Activated CD8-positive, alpha-beta memory T cell treated with anti-CD3 and anti-CD28 coated beads, Interleukin-2, amount 50 U/mL, for 48 hours (primary cell): ENCODE data around the gene ACTR1A.

ENCODE experiments used
- DNase-seq: peaks from one replicate; pipeline ENCODE4 v3.0.0-alpha.2; 2020

Gene ACTR1A

GRCh38 chr10:102452672-102453340 lies 49.7 kb downstream of the ACTR1A start:
- DNase-seq: peak; percentile 80

- peak; percentile 71 for DNase-seq
Observed at GRCh38 chr10:102451105-102451969, 51.2 kb downstream of the ACTR1A start, which contains the start of gene C10orf95. TSS of gene C10orf95 (minus strand) at chr10:102451543. CDS start at chr10:102451093, 450 bp downstream.

DNA sequence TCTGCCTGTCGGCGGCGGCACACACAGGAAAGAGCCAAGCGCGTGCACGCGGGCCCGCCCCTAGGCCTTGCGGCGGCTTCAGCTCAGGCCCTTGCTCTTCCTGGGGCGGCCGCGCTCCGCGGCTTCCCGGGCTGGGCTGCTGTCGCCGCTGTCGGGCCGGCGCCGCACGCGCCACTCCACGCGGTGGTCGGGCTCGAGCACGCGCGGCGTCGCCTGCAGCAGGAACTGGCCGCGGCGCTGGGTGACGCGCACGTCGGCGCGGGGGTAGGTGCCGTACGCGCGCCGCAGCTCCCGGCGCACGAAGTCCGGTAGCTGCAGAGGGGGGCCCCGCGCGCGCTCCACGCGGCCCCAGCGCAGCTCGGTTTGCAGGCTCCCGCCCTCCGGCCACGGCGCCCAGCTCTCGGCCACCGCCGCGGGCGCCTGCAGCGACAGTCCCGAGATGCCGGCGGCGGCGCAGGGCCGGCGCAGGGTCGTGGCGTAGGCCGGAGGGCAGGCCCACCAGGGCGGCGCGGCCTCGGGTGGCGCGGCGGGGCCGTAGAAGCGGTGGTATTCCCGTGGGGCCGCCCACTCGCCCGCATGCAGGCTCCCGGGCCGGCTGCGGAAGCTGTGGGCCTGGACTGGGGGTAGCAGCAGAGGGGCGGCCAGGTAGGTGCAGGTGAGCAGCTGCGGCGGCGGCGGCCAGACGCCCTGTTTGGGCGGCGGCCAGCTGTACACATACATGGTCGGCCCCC lies 52.0 kb downstream of the ACTR1A start:
- peak; percentile 91 for DNase-seq

DNA sequence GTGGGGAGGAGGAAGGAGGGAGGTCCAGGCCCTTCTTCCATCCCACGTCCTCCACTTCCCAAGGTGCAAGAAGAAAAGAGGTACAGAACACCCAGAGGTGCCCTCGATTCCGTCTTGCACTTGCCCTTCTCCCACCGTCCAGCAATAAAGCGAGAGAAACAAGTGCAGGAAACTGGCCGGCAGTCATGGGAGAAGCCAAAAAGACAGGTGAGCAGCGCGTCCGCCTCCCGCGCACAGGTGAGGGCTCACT lies 52.5 kb downstream of the ACTR1A start:
- no peak for DNase-seq

DNA sequence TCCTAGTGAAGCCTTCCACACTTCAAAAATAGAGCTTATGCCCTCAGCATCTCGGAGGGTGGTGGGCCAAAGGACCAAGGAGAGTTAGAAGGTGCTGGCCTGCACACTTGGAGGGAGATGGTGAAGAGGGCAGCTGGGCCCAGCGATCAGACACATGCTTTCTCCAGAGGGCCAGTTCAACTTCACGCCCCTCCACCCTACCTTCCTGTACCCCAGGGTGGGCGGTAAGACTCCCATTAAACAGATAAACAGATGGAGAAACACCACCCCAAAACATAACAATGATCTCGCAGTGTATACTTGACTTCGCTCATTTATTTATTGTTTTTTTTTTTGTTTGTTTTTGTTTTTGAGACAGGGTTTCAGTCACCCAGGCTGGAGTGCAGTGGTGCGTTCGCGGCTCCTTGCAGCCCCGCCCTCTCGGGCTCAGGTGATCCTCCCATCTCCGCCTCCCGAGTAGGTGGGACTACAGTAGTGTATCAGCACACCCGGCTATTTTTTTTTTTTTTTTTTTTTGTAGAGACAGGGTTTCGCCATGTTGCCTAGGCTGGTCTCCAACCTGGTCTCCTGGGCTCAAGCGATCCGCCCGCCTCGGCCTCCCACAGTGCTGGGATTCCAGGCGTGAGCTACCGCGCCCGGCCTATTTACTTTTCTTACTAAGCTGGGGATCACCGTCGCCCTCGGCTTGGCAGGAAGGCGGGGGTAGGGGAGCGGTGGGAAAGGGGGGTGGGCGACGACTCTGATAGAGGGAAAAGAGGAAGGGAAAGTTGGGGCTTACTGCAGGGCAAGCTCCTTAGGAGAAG lies 53.0 kb downstream of the ACTR1A start:
- DNase-seq: peak; percentile 85

DNA sequence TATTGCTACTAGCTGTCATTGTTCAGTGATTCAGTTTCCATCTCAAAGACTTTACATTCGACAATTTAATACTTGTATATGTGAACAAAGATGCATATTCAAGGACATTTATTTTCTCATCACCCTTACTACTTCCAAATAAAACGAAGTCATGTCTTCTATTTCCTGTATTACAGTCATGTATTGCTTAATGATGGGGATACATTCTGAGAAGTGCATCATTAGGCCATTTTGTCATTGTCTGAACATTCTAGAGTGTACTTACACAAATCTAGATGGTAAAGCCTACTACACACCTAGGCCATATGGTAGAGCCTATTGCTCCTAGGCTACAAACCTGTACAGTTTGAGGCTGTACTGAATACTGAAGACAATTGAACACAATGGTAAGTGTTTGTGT lies 57.7 kb downstream of the ACTR1A start:
- DNase-seq: no peak

DNA sequence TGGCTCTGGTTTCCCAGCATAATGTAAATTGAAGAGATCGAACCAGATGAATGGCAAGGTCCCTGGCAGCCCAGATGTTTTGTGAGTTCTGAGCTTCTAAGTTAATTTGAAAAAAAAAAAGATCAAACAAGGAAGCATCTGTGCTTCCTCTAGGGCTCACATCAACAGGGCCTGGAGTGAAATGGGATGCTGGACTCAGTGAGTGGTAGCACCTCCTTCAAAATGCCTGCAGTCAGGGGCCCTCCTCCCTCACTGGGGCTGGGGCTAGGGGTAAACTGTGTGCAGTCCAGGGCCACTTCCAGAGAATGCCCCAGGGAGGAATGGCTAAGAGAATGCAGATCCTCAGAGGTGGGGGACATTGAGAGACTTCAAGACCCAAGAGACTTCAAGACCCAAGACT lies 64.1 kb downstream of the ACTR1A start:
- no peak for DNase-seq

GRCh38 chr10:102437515-102437914 lies 65.0 kb downstream of the ACTR1A start:
- no peak for DNase-seq

GRCh38 chr10:102436312-102436711 lies 66.2 kb downstream of the ACTR1A start:
- DNase-seq: no peak

DNA sequence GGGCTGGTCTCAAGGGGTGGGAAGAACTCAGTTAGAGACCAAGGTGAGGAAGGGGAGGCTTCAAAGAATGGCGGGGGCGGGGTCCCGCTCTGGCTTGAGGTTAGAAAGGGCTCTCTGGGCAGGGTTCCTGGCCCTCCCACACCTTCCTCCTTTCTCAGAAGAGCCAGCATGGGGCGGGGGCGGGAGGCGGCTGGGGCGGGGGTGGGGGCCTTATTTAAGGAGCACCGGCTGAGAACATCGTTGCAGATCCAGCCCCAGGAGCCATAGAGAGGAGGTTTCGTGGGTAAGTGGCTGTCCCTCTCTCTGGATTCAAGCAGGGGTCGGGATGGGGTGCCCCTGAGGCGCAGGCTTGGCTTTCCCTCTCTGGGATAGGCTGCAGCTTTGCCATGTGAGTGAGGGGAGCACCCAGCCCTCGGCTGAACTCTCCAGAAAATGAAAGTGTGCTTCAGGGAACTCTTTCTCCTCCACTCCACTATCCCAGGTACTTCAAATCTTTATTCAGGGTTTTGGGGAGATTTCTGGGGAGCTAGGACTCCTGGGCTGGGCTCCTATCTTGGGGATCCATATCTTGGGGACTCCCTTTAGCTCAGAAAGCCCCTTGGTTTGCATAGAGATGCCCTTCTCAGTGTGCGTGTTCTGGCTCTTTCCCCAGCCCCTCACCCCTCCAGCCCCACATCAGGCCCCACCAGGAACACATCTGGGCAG lies 66.8 kb downstream of the ACTR1A start:
- DNase-seq: peak; percentile 74

GRCh38 chr10:102435133-102435497 lies 67.4 kb downstream of the ACTR1A start:
- DNase-seq: no peak

DNA sequence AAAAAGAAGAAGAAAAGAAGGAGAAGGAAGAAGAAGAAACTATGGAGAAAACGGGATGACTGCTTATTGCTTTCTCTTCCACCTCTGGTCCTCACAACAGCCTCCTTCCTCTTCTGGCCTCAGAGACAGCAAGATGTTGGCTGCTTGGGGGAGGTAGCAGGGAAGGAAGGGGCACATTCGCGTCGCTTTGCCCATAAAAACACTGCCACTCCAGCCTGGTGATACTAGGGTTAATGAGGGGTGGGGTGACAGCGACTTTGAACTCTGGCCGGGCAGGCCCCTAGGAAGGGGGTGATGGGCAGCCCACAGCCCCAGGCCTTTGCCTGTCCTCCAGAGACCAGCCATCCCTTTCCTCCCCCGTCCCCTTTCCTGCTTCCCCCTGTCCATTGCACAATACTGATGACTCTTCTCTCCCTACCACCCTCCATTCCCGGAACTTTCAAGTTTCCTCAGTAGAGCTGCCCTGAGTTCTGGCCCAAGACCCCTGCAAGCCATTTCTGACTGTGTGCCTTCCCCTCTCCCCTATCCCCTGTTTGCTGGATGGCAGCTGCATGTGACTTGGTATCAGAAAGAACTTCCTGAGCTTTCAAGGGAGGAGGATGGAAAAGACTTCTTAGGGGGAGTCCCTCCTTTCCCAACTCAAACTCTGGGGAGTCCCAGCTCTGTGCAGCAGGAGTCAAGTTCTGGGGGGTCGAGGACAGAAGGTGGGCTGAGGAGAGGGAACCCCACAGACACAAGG lies 67.9 kb downstream of the ACTR1A start:
- no peak for DNase-seq

GRCh38 chr10:102433619-102434046 lies 68.9 kb downstream of the ACTR1A start:
- no peak for DNase-seq

DNA sequence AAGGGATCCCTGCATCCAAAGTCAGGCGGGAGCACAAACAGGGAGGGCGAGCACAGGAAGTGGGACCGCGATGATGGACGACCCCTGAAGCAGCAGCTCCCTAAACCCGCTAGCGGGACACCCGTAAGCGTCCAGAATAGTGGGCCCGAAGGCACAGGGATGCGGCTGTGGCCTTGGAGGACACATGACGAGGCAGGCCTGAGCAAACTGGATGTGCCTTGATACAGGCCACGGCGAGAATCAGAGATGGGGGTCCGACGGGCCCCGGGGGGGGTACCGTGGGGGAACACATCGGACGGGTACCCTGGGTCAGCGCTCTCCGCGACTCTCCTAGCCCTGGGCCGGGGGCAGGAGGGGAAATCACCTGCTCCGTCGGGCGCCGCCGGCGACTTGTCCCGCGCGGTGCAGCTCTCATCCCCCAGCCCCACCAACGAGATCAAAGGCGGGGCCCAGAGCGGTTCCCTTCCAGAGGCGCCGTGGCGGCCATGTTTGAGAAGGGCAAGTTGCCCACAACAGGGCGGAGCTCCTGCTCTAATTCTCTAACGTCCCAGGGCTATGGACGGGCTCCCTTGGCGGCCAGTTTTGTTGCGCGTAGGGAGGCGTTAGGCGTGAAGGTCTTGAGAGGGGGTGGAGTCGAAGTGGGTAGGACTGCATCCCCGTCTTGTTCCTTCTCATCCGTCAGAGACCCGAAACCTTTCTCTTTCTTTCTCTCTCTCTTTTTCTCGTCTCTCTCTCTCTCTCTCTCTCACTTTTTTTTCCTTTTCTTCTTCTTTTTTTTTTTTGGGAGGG lies 70.2 kb downstream of the ACTR1A start, which contains the start of gene CUEDC2:
CUEDC2 (minus strand) TSS at position 413 of the 789 bp plus-strand sequence. CDS start 7,386 bp downstream, outside the sequence.
- DNase-seq: peak; percentile 99

- DNase-seq: no peak
Observed at GRCh38 chr10:102431452-102432124, 70.9 kb downstream of the ACTR1A start.

- no peak for DNase-seq
Observed at GRCh38 chr10:102429468-102429867, 73.0 kb downstream of the ACTR1A start.
